Keratinocyte (primary cell): ENCODE results near the gene TIMM10.

Experiments
- EZH2 ChIP-seq: IDR thresholded peaks from one replicate; pipeline ENCODE4 v1.6.1; 2012; ENCODE audit warnings: inconsistent platforms, mild to moderate bottlenecking, low read length, moderate library complexity
- TF ChIP-seq, protein P1 (sequence below), 3 experiments: IDR thresholded peaks in 1 of 3; conservative IDR thresholded peaks in 1 of 3; optimal IDR thresholded peaks in 1 of 3; 2 replicates in 2 of 3; 3 replicates in 1 of 3; pipeline versions ENCODE3 to v1.5.1; 2011; ENCODE audit warnings: low read length in 3 of 3, mild to moderate bottlenecking in 3 of 3, moderate library complexity in 2 of 3, control low read depth in 1 of 3, inconsistent platforms in 1 of 3; ENCODE audit not compliant: insufficient read depth in 2 of 3; ENCODE audit errors: extremely low read depth in 1 of 3

- TF ChIP-seq, protein P1, sequence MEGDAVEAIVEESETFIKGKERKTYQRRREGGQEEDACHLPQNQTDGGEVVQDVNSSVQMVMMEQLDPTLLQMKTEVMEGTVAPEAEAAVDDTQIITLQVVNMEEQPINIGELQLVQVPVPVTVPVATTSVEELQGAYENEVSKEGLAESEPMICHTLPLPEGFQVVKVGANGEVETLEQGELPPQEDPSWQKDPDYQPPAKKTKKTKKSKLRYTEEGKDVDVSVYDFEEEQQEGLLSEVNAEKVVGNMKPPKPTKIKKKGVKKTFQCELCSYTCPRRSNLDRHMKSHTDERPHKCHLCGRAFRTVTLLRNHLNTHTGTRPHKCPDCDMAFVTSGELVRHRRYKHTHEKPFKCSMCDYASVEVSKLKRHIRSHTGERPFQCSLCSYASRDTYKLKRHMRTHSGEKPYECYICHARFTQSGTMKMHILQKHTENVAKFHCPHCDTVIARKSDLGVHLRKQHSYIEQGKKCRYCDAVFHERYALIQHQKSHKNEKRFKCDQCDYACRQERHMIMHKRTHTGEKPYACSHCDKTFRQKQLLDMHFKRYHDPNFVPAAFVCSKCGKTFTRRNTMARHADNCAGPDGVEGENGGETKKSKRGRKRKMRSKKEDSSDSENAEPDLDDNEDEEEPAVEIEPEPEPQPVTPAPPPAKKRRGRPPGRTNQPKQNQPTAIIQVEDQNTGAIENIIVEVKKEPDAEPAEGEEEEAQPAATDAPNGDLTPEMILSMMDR (optimal IDR thresholded peaks at IDR 0.05 in 1 of 3, IDR thresholded peaks at IDR 0.05 in 1 of 3, conservative IDR thresholded peaks at IDR 0.05 in 1 of 3; ENCODE audit: extremely low read depth in 1 of 3, insufficient read depth in 2 of 3, low read length in 3 of 3) = no peak
- TF ChIP-seq EZH2 = no peak
Observed at GRCh38 chr11:57544566-57544965, 14.0 kb upstream of the TIMM10 start.
